DMS153 treated with DMSO at 0.1 percent for 48 hours (cell line): Measurements from ENCODE around the gene ZNF326.

Experiments
- DNase-seq: peaks from one replicate; lab custom pipeline; 2025; ENCODE audit not compliant: unreplicated experiment; lab: John Stamatoyannopoulos, UW

ZNF326 gene

GRCh38 chr1:89994805-89995597, at the start of gene ZNF326:
TSS of gene ZNF326 (plus strand) at chr1:89995110. CDS start at chr1:89995258, 148 bp downstream.
- DNase-seq = peak; percentile 82

GRCh38 chr1:89945852-89946476, 48.9 kb upstream of the ZNF326 start:
- DNase-seq = no peak

GRCh38 chr1:89946532-89946931, 48.4 kb upstream of the ZNF326 start:
- DNase-seq = no peak

GRCh38 chr1:89948722-89949345, 46.1 kb upstream of the ZNF326 start:
- DNase-seq = no peak

GRCh38 chr1:89949991-89950624, 44.8 kb upstream of the ZNF326 start:
- no peak for DNase-seq

- no peak for DNase-seq
Measured at GRCh38 chr1:89950703-89951102, 44.2 kb upstream of the ZNF326 start.

- no peak for DNase-seq
Measured at GRCh38 chr1:89951766-89952604, 42.9 kb upstream of the ZNF326 start.

GRCh38 chr1:89952605-89953130, 42.2 kb upstream of the ZNF326 start:
- DNase-seq = no peak

GRCh38 chr1:89953131-89953626, 41.7 kb upstream of the ZNF326 start:
- DNase-seq = no peak

GRCh38 chr1:89953929-89954328, 41.0 kb upstream of the ZNF326 start:
- no peak for DNase-seq

GRCh38 chr1:89954401-89954800, 40.5 kb upstream of the ZNF326 start:
- no peak for DNase-seq

- DNase-seq = no peak
Measured at GRCh38 chr1:89955311-89956205, 39.4 kb upstream of the ZNF326 start.

GRCh38 chr1:89957107-89957506, 37.8 kb upstream of the ZNF326 start:
- no peak for DNase-seq

GRCh38 chr1:89958851-89959654, 35.9 kb upstream of the ZNF326 start:
- DNase-seq = no peak

GRCh38 chr1:89959719-89960118, 35.2 kb upstream of the ZNF326 start:
- no peak for DNase-seq

GRCh38 chr1:89962024-89962741, 32.7 kb upstream of the ZNF326 start:
- DNase-seq = no peak

GRCh38 chr1:89962742-89963075, 32.2 kb upstream of the ZNF326 start:
- no peak for DNase-seq

- no peak for DNase-seq
Measured at GRCh38 chr1:89965193-89965768, 29.6 kb upstream of the ZNF326 start.
